HAP-1 (cell line): ENCODE measurements around the gene CEP162.

ENCODE experiments used
- DNase-seq, 2 experiments: peaks; one replicate each; pipeline ENCODE4 v3.0.0-alpha.2; 2016 to 2020; ENCODE audit warnings: low spot score in 2 of 2
- H3K27me3 ChIP-seq: fragments of 250-450 bp; sonication (Bioruptor Pico); 2 replicates; pipeline ENCODE4 v1.5.1; 2020; ENCODE audit warnings: low read depth, mild to moderate bottlenecking, moderate library complexity
- H3K36me3 ChIP-seq: fragments of 250-450 bp; sonication (Bioruptor Pico); replicated peaks from 2 replicates; pipeline ENCODE4 v1.5.1; 2020; ENCODE audit warnings: mild to moderate bottlenecking
- H3K4me1 ChIP-seq: fragments of 250-450 bp; sonication (Bioruptor Pico); 2 replicates; pipeline ENCODE4 v1.5.1; 2020; ENCODE audit warnings: mild to moderate bottlenecking
- H3K4me3 ChIP-seq: fragments of 250-450 bp; sonication (Bioruptor Pico); 2 replicates; pipeline ENCODE4 v1.5.1; 2020; ENCODE audit warnings: mild to moderate bottlenecking, moderate library complexity
- H3K9me3 ChIP-seq: fragments of 250-450 bp; sonication (Bioruptor Pico); 2 replicates; pipeline ENCODE4 v1.5.1; 2020; ENCODE audit warnings: mild to moderate bottlenecking, moderate library complexity
- in situ Hi-C: fragments of 300-500 bp; cut with MboI; formaldehyde crosslinking; loops from 3 replicates; pipeline ENCODE4 v1.14.3; 2020; ENCODE audit warnings: low sequenced_read_pairs, inconsistent platforms, mixed read lengths

Gene CEP162

DNA sequence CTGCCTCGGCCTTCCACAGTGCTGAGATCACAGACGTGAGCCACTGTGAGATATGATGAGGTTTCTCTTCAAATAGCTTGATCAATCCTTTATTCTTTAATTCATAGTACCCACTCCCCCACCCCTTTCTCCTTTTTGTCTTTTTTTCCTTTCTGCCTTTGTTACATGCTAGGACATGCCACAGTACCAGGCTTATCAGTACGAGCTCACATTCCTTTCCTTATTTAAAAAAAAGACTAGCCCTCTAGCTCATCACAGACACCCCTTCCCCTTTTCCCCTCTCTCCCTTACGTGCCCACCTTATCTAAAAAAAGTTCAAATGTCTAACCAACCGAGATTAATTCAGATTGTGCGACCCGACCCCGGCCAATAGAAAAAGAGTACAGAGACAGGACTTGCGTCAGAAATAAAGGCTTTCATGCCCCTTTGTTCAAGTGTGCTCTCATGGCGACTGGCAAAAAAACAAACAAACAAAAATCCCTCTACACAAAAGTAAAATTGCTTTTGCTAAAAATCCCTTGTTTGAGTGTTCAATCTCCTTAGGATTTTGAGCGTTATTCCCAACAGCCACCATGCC, 144.7 kb downstream of the CEP162 start:
- Histone ChIP-seq H3K4me3 (no peak overlapping the region), H3K9me3 (no peaks in the 10 kb centered on the region), H3K36me3 (no peaks in the 10 kb centered on the region), H3K4me1 (peaks cover 25% of the 10 kb centered on the region), H3K27me3 (no peaks in the 10 kb centered on the region)
- peak; percentile 45 to 63 for DNase-seq
- in situ Hi-C loops: no loop called here

DNA sequence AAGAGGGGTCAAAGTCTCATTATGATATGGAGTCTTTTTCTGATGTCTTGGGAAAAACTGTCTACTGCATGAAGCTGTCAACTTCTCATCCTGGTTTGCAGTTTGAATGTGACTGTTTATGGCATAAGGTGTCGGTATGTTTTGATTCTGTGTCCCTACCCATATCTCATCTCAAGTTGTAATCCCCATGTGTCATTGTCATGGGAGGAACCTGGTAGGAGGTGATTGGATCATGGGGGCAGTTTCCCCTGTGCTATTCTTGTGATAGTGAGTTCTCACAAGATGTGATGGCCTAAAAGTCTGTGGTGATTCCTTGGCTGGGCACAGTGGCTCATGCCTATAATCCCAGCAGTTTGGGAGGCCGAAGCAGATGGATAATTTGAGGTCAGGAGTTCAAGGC, 146.2 kb downstream of the CEP162 start:
- H3K4me1 ChIP-seq: peaks cover 25% of the 10 kb centered on the region
- DNase-seq: no peak
- no peaks in the 10 kb centered on the region for H3K27me3 ChIP-seq
- no peak overlapping the region for H3K4me3 ChIP-seq
- in situ Hi-C loops: no loop called here
- H3K9me3 ChIP-seq: no peaks in the 10 kb centered on the region
- no peaks in the 10 kb centered on the region for H3K36me3 ChIP-seq

DNA sequence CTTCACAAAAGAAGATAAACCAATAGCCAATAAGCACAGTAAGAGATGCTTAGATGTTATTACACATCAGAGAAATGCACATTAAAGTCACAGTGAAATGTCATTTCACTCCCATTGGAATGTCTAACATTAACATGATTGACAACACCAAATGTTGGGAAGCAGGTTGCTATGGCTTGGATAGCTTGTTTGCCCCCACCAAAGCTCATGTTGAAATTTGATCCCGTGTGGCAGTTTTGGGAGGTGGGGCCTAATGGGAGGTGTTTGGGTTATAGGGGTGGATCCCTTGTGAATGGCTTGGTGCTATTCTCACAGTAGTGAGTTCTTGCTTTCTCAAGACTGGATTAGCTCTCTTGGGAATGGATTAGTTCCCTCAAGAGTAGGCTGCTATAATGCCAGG, 149.1 kb downstream of the CEP162 start:
- Histone ChIP-seq H3K4me1 (peaks cover 14% of the 10 kb centered on the region), H3K36me3 (no peaks in the 10 kb centered on the region), H3K9me3 (no peaks in the 10 kb centered on the region), H3K4me3 (no peak overlapping the region), H3K27me3 (no peaks in the 10 kb centered on the region)
- DNase-seq: peak in 1 of 2 experiments; percentile 21
- in situ Hi-C loops: no loop called here

DNA sequence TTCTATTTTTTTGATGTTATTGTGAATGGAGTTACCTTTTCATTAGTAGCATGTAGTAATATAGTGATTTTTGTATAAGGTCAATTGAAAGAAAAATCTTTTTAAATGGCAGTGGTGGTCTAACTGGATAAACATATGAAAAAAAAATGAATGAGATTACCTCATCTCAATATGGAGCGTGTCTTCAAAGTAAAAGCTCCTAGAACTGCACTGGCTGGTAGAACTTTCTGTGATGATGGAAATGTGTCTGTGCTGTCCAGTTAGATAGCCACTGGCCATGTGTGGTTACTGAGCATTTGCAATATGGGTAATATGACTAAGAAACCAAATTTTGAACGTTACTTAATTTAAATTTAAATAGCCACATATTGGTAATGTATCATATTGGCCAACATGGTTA, 149.8 kb downstream of the CEP162 start:
- Histone ChIP-seq H3K9me3 (no peaks in the 10 kb centered on the region), H3K4me3 (no peak overlapping the region), H3K4me1 (peaks cover 7% of the 10 kb centered on the region), H3K36me3 (no peaks in the 10 kb centered on the region), H3K27me3 (no peaks in the 10 kb centered on the region)
- DNase-seq: no peak
- in situ Hi-C loops: no loop called here

DNA sequence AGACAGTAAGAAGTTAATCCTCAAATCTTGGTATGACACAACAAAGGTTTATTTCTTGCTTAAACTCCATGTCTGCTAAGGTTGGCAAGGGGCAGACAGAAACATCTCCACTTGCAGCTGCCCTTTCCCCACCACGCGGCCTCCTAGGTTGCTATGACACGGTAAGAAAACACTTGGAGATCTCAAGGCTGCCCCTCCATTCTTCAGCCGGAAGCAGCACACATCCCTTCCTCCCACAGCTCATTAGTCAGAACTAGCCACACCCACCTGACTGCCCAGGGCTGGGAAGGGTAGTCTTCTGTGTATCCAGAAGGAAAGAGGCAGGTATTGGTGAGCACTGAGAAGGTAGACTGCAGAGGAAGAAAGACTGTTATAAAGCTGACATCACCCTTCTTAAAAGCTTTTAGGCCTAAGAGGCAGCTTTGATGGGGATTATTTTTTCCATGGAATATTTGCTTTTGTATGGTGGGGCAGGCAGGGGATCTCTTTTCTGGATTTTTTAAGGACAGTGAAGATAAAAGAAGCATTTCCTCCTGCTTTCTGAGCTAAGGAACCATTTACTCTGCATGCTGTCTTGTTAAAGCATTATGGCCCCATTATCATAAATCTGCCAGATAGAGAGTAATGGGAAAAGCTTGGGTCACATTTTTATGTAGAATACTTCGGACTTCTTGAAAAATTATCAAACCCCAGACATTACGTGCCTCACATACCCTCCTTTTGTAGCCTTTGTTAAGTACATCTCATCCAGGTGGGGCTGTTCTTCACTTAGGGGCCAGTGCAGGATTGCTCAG, 152.3 kb downstream of the CEP162 start:
- no peaks in the 10 kb centered on the region for H3K9me3 ChIP-seq
- H3K27me3 ChIP-seq: no peaks in the 10 kb centered on the region
- in situ Hi-C loops: no loop called here
- no peaks in the 10 kb centered on the region for H3K36me3 ChIP-seq
- 0 out of 2 replicates have a peak, but pooled peaks cover 3% of the 10 kb centered on the region for H3K4me1 ChIP-seq
- H3K4me3 ChIP-seq: no peak overlapping the region
- DNase-seq: peak in 1 of 2 experiments; percentile 50
